SK-N-SH treated with all-trans-retinoic acid at 6 μM for 48 hours (cell line): Measurements from ENCODE around the gene AGRP.

Experiments used
- ATAC-seq: fragments of 200-7000 bp; cut with Tn5 transposase; 3 replicates; pipeline ENCODE4 v1.9.1; 2020; ENCODE audit warnings: mild to moderate bottlenecking, moderate library complexity
- ARNTL ChIP-seq: fragments of 450-650 bp; formaldehyde crosslinking; IDR thresholded peaks from 2 replicates; pipeline ENCODE4 v1.5.0; 2020; ENCODE audit warnings: low read depth, mild to moderate bottlenecking, moderate library complexity, borderline replicate concordance
- BACH2 ChIP-seq: fragments of 250-450 bp; sonication (Bioruptor Pico); IDR thresholded peaks from 2 replicates; pipeline ENCODE4 v1.9.0; 2021; ENCODE audit warnings: mild to moderate bottlenecking, borderline replicate concordance
- CREB5 ChIP-seq: fragments of 250-450 bp; sonication (Bioruptor Pico); IDR thresholded peaks from 2 replicates; pipeline ENCODE4 v1.5.1; 2020; ENCODE audit warnings: low read depth, mild to moderate bottlenecking, moderate library complexity
- CSDC2 ChIP-seq: fragments of 250-450 bp; sonication (Bioruptor Pico); IDR thresholded peaks from 2 replicates; pipeline ENCODE4 v1.5.0; 2020; ENCODE audit warnings: mild to moderate bottlenecking, moderate library complexity
- CSRNP3 ChIP-seq: fragments of 250-450 bp; sonication (Bioruptor Pico); IDR thresholded peaks from 2 replicates; pipeline ENCODE4 v1.5.1; 2021; ENCODE audit warnings: mild to moderate bottlenecking, moderate library complexity
- ESRRG ChIP-seq: fragments of 250-450 bp; sonication (Bioruptor Pico); IDR thresholded peaks from 2 replicates; pipeline ENCODE4 v1.6.1; 2021; ENCODE audit warnings: mild to moderate bottlenecking
- GLIS3 ChIP-seq: fragments of 250-450 bp; sonication (Bioruptor Pico); IDR thresholded peaks from 2 replicates; pipeline ENCODE4 v1.5.0; 2020; ENCODE audit warnings: mild to moderate bottlenecking, moderate library complexity
- OSR1 ChIP-seq: fragments of 250-450 bp; sonication (Bioruptor Pico); IDR thresholded peaks from 2 replicates; pipeline ENCODE4 v1.8.0; 2022; ENCODE audit warnings: moderate library complexity, mild to moderate bottlenecking, inconsistent platforms
- POU6F1 ChIP-seq: fragments of 250-450 bp; sonication (Bioruptor Pico); IDR thresholded peaks from 2 replicates; pipeline ENCODE4 v1.8.0; 2021; ENCODE audit warnings: low read depth, mild to moderate bottlenecking, moderate library complexity, borderline replicate concordance
- PPARA ChIP-seq: fragments of 250-450 bp; sonication (Bioruptor Pico); IDR thresholded peaks from 2 replicates; pipeline ENCODE4 v1.5.0; 2020; ENCODE audit warnings: mild to moderate bottlenecking, borderline replicate concordance
- RARB ChIP-seq: fragments of 250-450 bp; sonication (Bioruptor Pico); IDR thresholded peaks from 2 replicates; pipeline ENCODE4 v1.8.0; 2021; ENCODE audit warnings: mild to moderate bottlenecking, moderate library complexity
- SNAI2 ChIP-seq: fragments of 250-450 bp; sonication (Bioruptor Pico); IDR thresholded peaks from 2 replicates; pipeline ENCODE4 v1.5.0; 2020; ENCODE audit warnings: mild to moderate bottlenecking, moderate library complexity
- TOX ChIP-seq: fragments of 250-450 bp; sonication (Bioruptor Pico); IDR thresholded peaks from 2 replicates; pipeline ENCODE4 v1.8.0; 2021; ENCODE audit warnings: mild to moderate bottlenecking, moderate library complexity, borderline replicate concordance
- ZFP3 ChIP-seq: fragments of 250-450 bp; sonication (Bioruptor Pico); IDR thresholded peaks from 2 replicates; pipeline ENCODE4 v1.5.0; 2020; ENCODE audit warnings: mild to moderate bottlenecking, moderate library complexity
- ZFP30 ChIP-seq: fragments of 450-650 bp; formaldehyde crosslinking; IDR thresholded peaks from 2 replicates; pipeline ENCODE4 v1.5.0; 2022; ENCODE audit warnings: mild to moderate bottlenecking, moderate library complexity
- ZNF565 ChIP-seq: fragments of 450-650 bp; formaldehyde crosslinking; conservative IDR thresholded peaks from 2 replicates; pipeline ENCODE4 v1.5.0; 2020; ENCODE audit warnings: low read depth, mild to moderate bottlenecking, moderate library complexity
- ZNF70 ChIP-seq: fragments of 450-650 bp; formaldehyde crosslinking; IDR thresholded peaks from 2 replicates; pipeline ENCODE4 v1.5.0; 2020; ENCODE audit warnings: mild to moderate bottlenecking, moderate library complexity
- ZNF8 ChIP-seq: fragments of 450-650 bp; formaldehyde crosslinking; IDR thresholded peaks from 2 replicates; pipeline ENCODE4 v1.5.0; 2020; ENCODE audit warnings: mild to moderate bottlenecking, moderate library complexity
- TF ChIP-seq, protein P1 (sequence below): fragments of 250-450 bp; sonication (Bioruptor Pico); IDR thresholded peaks from 2 replicates; pipeline ENCODE4 v1.5.0; 2020; ENCODE audit warnings: mild to moderate bottlenecking, moderate library complexity

The AGRP gene

GRCh38 chr16:67483731-67484525 lies 581 bp upstream of the AGRP start:
- TF ChIP-seq OSR1 (CRISPR knock-in tag) (no peak), SNAI2 (CRISPR knock-in tag) (no peak), ZFP30 (no peak), CSDC2 (CRISPR knock-in tag) (no peak), PPARA (CRISPR knock-in tag) (no peak), ESRRG (CRISPR knock-in tag) (no peak), RARB (CRISPR knock-in tag) (no peak), ZNF565 (CRISPR knock-in tag) (no peak)
- TF ChIP-seq, protein P1, sequence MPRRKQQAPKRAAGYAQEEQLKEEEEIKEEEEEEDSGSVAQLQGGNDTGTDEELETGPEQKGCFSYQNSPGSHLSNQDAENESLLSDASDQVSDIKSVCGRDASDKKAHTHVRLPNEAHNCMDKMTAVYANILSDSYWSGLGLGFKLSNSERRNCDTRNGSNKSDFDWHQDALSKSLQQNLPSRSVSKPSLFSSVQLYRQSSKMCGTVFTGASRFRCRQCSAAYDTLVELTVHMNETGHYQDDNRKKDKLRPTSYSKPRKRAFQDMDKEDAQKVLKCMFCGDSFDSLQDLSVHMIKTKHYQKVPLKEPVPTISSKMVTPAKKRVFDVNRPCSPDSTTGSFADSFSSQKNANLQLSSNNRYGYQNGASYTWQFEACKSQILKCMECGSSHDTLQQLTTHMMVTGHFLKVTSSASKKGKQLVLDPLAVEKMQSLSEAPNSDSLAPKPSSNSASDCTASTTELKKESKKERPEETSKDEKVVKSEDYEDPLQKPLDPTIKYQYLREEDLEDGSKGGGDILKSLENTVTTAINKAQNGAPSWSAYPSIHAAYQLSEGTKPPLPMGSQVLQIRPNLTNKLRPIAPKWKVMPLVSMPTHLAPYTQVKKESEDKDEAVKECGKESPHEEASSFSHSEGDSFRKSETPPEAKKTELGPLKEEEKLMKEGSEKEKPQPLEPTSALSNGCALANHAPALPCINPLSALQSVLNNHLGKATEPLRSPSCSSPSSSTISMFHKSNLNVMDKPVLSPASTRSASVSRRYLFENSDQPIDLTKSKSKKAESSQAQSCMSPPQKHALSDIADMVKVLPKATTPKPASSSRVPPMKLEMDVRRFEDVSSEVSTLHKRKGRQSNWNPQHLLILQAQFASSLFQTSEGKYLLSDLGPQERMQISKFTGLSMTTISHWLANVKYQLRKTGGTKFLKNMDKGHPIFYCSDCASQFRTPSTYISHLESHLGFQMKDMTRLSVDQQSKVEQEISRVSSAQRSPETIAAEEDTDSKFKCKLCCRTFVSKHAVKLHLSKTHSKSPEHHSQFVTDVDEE (CRISPR knock-in tag): no peak
- ATAC-seq: no peak

DNA sequence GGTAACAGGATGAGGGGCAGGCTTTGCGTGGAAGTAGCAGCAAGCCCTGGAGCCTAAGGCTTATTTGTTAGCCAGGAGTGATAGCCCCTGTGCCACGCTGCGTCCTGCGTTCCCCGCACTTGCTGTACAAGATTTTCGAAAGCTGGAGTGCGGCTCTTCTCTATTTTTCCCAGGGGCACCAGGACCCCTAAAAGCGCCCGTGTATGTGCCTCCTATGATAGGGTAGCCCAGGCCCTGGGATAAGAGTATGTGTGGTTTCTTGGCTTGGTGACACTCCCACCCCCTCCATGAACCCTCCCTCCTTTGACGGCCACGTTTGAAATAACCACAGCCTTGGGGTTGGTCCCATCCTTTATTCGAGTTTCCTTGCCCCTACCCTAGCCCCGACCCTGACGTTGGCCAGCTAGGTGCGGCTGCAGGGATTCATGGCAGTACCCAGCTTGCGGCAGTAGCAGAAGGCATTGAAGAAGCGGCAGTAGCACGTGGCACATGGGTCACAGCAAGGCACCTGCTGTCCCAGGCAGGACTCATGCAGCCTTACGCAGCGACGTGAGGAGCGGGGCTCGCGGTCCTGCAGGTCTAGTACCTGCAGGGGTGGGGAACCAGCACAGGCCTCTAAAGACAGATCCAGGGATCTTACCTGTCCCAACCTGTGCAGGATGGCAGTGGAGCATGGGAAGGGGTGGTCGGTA lies 968 bp downstream of the AGRP start:
- TF ChIP-seq ZNF70 (CRISPR knock-in tag): no peak
- TF ChIP-seq SNAI2 (CRISPR knock-in tag): no peak
- no peak for TF ChIP-seq PPARA (CRISPR knock-in tag)
- TF ChIP-seq POU6F1 (CRISPR knock-in tag): no peak
- no peak for TF ChIP-seq CREB5 (CRISPR knock-in tag)
- TF ChIP-seq GLIS3 (CRISPR knock-in tag): no peak
- no peak for TF ChIP-seq TOX (CRISPR knock-in tag)
- TF ChIP-seq CSRNP3 (CRISPR knock-in tag): no peak
- no peak for TF ChIP-seq ZFP30
- TF ChIP-seq BACH2 (CRISPR knock-in tag): no peak
- TF ChIP-seq ESRRG (CRISPR knock-in tag): no peak
- no peak for TF ChIP-seq ARNTL
- no peak for TF ChIP-seq RARB (CRISPR knock-in tag)
- TF ChIP-seq ZNF8 (CRISPR knock-in tag): no peak
- no peak for TF ChIP-seq ZNF565 (CRISPR knock-in tag)
- no peak for TF ChIP-seq OSR1 (CRISPR knock-in tag)
- no peak for TF ChIP-seq ZFP3
- TF ChIP-seq, protein P1 (CRISPR knock-in tag): no peak
- ATAC-seq: no peak
